ENCODE results near the gene FRMD1. TPM values are rescaled to one million over a fixed set of nuclear protein-coding genes. Genes with fewer than 3 reads are reported as not detected.

The FRMD1 gene
- total RNA-seq, 4 donors from 2014 or later = 9.9 to 14.4 (median 12.5) TPM

- DNase-seq (ENCODE audit: low spot score in 2 of 2) = no peak
- Histone ChIP-seq H3K27me3 (no peaks in the 10 kb centered on the region), H3K4me1 (peaks cover 0 to 2% (median 0%) of the 10 kb centered on the region in 4 donors), H3K9me3 (no peaks in the 10 kb centered on the region), H3K4me3 (no peak overlapping the region), H3K36me3 (no peaks in the 10 kb centered on the region), H3K27ac (no peak overlapping the region)
- 89 to 93% methylated on average over 22 to 24 of the region's 24 CpGs for WGBS, 2 donors
- TF ChIP-seq EP300 (IDR thresholded peaks at IDR 0.05) = no peak
- TF ChIP-seq, protein P1, sequence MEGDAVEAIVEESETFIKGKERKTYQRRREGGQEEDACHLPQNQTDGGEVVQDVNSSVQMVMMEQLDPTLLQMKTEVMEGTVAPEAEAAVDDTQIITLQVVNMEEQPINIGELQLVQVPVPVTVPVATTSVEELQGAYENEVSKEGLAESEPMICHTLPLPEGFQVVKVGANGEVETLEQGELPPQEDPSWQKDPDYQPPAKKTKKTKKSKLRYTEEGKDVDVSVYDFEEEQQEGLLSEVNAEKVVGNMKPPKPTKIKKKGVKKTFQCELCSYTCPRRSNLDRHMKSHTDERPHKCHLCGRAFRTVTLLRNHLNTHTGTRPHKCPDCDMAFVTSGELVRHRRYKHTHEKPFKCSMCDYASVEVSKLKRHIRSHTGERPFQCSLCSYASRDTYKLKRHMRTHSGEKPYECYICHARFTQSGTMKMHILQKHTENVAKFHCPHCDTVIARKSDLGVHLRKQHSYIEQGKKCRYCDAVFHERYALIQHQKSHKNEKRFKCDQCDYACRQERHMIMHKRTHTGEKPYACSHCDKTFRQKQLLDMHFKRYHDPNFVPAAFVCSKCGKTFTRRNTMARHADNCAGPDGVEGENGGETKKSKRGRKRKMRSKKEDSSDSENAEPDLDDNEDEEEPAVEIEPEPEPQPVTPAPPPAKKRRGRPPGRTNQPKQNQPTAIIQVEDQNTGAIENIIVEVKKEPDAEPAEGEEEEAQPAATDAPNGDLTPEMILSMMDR (IDR thresholded peaks at IDR 0.05) = no peak
- TF ChIP-seq POLR2A (IDR thresholded peaks at IDR 0.05) = no peak
Measured at GRCh38 chr6:168067081-168067759, 11.8 kb downstream of the FRMD1 start.

DNA sequence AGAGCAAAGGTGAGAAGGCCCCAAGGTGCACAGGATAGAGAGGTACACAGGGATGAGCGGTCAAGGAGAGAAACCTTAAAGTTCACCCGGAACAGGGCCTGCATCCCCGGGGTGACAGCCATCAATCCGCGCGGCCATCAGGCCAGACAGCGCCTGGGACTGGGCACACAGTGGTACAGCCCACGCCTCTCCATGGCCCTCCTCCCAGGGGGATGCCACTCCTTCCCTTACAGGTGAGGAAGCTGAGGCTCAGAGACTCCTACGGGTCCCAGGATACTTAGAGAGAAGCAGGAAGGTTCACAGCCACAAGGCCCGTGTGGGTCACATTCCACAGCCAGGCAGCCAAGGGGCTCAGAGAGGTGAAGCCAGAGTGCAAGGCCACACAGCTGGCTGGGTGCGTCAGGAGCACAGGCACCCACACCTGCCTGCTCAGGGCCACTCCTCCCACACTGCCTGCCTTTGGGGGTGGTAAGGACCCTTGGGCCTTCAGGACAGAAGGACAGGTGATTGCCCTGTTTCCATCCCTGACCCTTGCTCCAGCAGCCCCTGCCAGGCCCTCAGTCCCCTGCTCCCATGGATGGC is 14.7 kb downstream of the FRMD1 start:
- TF ChIP-seq, protein P1 (IDR thresholded peaks at IDR 0.05) = no peak
- TF ChIP-seq POLR2A (IDR thresholded peaks at IDR 0.05) (no peak), EP300 (IDR thresholded peaks at IDR 0.05) (no peak)
- WGBS, 2 donors = 88 to 97% methylated on average over 6 to 10 of the region's 11 CpGs
- H3K36me3 ChIP-seq = no peaks in the 10 kb centered on the region
- H3K9me3 ChIP-seq = no peaks in the 10 kb centered on the region
- DNase-seq (ENCODE audit: low spot score in 2 of 2) = no peak
- H3K4me3 ChIP-seq = no peak overlapping the region
- peaks cover 0 to 7% (median 0%) of the 10 kb centered on the region in 4 donors for H3K4me1 ChIP-seq
- no peaks in the 10 kb centered on the region for H3K27me3 ChIP-seq
- no peak overlapping the region for H3K27ac ChIP-seq

GRCh38 chr6:168063431-168063830 is 15.6 kb downstream of the FRMD1 start:
- H3K9me3 ChIP-seq = no peaks in the 10 kb centered on the region
- H3K27ac ChIP-seq = no peak overlapping the region
- WGBS, 2 donors = 86 to 96% methylated on average over 4 to 9 of the region's 13 CpGs

GRCh38 chr6:168062346-168063289 is 16.4 kb downstream of the FRMD1 start:
- Histone ChIP-seq H3K27me3 (no peaks in the 10 kb centered on the region), H3K9me3 (no peaks in the 10 kb centered on the region), H3K36me3 (no peaks in the 10 kb centered on the region), H3K27ac (no peak overlapping the region), H3K4me3 (no peak overlapping the region), H3K4me1 (peaks cover 0 to 7% (median 0%) of the 10 kb centered on the region in 4 donors)
- no peak for DNase-seq (ENCODE audit: low spot score in 2 of 2)
- TF ChIP-seq POLR2A (IDR thresholded peaks at IDR 0.05) = no peak
- no peak for TF ChIP-seq EP300 (IDR thresholded peaks at IDR 0.05)
- TF ChIP-seq, protein P1 (IDR thresholded peaks at IDR 0.05) = no peak
- 78 to 79% methylated on average over 27 to 28 of the region's 31 CpGs for WGBS, 2 donors

More at GRCh38 chr6:168063431-168063830, 15.6 kb downstream of the FRMD1 start:
- TF ChIP-seq, protein P1 (IDR thresholded peaks at IDR 0.05) = no peak
- TF ChIP-seq EP300 (IDR thresholded peaks at IDR 0.05) = no peak
- TF ChIP-seq POLR2A (IDR thresholded peaks at IDR 0.05) = no peak
- no peak for DNase-seq (ENCODE audit: low spot score in 2 of 2)
- H3K27me3 ChIP-seq = no peaks in the 10 kb centered on the region
- H3K4me3 ChIP-seq = no peak overlapping the region
- peaks cover 0 to 7% (median 0%) of the 10 kb centered on the region in 4 donors for H3K4me1 ChIP-seq
- no peaks in the 10 kb centered on the region for H3K36me3 ChIP-seq
